ENCODE data around the gene VPS50.
"Not testable (repeated sequence)": the region's sequence is repeated elsewhere in the genome, so short reads cannot be mapped to it uniquely, and the experiment has no call there.

The VPS50 gene

GRCh38 chr7:93239824-93240223, 7.7 kb downstream of the VPS50 start:
- DNase-seq: no peak

GRCh38 chr7:93242106-93242505, 9.9 kb downstream of the VPS50 start:
- DNase-seq: no peak

- DNase-seq: peak in 1 of 56 donors; percentile 28
Measured at GRCh38 chr7:93245525-93246432, 13.6 kb downstream of the VPS50 start.

DNA sequence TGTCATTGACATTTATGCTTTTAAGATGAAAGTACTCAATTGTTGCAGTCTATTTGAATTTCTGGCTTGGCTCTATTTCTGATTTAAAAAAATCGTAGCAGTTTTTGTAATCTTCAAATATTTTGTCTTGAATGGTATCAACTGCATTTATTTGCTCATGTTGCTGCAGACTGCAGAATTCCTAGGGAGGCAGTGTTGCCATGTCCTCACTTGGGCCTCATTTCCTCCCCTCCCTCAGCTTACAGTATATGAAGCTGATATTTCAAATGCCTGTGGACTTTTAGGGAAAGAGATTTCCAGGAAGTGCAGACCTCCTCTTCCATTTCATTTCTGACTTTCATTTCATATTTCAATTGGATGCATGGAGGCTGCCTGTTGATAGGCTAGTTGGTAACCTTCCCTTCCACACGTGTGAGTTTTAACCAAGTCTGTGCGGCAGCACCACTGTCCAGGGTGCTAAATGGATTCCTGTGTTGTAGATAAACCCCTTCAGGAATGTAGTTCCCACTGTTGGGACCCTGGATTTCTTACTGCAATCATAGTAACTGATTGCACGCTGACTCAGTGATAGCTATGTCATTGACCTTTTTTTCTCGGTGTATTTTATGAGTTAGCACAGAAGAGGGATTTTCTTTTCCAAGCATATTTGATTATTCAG, 17.5 kb downstream of the VPS50 start:
- DNase-seq: no peak

DNA sequence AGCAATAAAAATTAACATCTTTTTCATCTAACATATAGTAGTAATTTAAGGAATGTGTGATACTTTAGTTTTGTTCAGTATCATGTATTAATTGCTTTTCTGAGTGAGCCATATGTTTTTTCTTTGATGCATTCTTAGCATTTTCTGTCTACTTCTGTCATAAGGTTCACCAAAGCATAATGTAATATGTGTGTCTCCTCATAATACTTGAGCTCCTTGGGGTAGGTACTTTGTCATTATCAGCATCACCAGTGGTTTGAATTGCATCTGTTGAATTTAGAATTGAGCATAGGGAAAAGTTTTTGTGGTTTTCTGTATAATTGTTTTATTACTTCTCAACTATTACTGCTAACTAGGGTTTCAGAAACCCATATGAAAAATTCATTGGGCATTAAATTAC, 26.5 kb downstream of the VPS50 start:
- no peak for DNase-seq

DNA sequence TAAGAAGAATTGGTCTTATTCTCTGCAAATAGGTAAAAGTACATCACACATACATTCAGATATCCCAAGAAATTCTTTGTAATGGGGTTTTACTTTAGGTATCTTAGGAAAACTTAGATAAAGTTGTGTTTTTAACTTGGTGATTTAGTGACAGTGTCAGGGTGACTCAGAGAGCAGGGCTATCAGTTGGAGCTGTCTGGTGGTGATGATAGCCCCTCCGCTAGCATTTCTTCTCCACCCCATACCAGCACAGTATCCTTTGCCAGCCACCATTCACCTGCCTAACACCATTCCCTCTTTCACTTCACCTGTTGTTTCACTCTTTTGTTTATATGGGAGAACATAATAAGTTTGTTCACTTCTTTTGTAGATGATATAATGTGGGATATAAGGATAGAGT, 30.4 kb downstream of the VPS50 start:
- no peak for DNase-seq

- DNase-seq: no peak
Measured at GRCh38 chr7:93265220-93265619, 33.1 kb downstream of the VPS50 start.

DNA sequence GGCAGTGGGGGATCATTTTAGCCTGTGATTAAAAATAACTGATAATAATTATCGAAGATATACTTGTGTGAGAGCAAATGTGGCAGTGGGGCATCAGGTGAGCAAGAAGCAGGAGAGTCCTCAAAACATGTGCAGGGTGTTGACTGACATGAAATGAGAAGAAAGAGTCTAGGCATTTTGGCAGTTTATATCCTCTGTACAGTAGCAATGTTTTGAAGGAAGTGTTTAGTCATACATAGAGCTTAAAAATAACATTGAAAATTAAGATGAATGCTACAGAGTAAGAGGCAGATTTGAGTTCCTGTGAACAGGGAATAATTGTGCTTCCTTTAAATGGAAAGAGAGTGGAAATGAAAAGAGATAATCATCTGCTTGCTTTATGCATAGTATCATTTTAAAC, 47.4 kb downstream of the VPS50 start:
- no peak for DNase-seq

GRCh38 chr7:93284908-93285307, 52.7 kb downstream of the VPS50 start:
- no peak for DNase-seq

- no peak for DNase-seq
Measured at GRCh38 chr7:93293229-93293628, 61.1 kb downstream of the VPS50 start.

DNA sequence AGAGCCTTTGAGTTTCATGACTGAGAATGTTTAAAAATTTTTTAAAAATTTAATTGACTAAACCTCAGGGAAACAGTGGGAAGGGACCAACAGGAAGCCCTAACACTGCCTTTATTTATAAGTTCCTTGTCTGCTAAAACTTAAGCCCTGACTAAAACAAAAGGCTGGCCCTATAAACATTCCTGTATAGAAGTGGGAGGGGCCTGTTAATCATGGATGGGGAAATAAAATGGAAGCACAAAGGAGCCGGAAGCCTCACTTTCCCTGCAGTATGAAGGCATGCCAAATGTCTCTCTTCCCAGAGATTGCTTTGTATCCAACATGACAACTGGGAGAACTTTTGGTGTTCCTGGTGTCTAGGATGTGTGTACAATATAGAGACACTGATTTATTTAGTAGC, 66.0 kb downstream of the VPS50 start:
- DNase-seq: no peak

DNA sequence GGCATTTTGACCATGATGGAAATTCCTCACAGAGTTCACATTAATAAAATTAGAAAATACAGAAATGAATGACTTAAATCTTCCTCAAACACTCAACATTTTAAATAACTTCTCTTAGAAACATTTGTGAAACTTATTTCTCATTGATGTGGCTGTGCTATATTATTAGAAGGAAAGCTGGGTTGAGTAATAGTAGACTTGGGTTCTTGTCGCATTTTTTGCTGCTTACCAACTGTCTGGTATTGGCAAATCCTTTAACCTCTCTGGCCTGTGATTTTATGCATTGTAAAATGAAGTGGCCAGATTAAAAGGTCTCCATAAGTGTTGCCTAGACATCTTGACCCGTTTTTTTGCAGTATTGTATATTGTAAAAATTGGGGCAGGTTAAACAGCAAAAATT, 66.5 kb downstream of the VPS50 start:
- no peak for DNase-seq

DNA sequence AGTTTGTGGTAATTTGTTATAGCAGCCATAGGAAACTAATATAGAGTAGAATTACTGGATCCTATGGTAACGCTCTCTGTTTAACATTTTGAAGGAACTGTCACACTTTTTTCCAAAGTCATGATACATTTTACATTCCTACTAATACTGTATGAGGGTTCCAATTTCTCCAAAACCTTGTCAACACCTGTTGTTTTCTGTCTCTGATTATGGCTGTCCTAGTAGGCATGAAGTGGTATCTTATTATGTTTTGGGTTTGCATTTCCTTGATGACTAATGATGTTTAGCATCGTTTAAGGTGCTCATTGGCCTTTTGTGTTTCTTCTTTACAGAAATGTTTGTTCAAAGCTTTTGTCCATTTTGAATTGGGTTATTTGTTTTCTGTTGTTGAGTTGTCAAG, 69.6 kb downstream of the VPS50 start:
- no peak for DNase-seq

- no peak for DNase-seq
Measured at GRCh38 chr7:93307131-93307660, 75.0 kb downstream of the VPS50 start.

DNA sequence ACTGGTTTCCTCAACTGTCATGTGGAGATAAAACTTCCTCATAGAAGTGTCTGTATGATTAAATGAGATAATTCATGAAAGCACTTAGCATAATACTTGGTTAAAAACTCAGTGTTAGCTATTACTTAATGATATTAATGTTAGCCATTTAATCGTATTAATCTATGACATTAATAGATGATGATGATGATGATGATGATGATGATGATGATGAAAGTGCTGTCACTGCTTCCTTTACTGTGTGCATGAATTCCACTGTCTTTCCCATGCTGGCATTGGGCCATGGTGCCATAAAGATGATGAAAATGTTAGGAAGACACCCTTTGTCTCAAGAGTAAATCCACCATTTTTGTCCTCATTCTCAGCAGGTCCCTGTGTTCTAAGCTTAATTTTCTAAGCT, 75.8 kb downstream of the VPS50 start:
- DNase-seq: no peak

DNA sequence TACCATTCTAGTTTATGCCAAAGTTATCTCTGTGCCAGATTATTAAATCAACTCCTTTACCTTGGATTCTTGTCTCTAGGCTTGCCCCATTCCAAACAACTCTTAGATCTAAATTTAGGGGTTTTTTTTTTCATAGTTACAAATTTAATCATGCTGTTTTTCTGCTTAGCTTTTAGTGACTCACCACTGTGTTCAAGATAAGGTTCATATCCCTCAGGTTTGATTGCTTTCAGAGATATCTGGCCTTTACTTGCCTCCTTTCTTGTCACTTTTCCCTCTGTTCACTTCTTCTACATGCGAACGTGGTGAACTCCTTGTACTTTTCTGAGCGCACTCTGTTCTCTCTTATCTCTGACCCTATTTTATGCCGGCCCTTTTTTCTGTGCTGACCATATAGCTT, 78.2 kb downstream of the VPS50 start:
- DNase-seq: no peak

- DNase-seq: no peak
Measured at GRCh38 chr7:93314449-93314848, 82.3 kb downstream of the VPS50 start.

DNA sequence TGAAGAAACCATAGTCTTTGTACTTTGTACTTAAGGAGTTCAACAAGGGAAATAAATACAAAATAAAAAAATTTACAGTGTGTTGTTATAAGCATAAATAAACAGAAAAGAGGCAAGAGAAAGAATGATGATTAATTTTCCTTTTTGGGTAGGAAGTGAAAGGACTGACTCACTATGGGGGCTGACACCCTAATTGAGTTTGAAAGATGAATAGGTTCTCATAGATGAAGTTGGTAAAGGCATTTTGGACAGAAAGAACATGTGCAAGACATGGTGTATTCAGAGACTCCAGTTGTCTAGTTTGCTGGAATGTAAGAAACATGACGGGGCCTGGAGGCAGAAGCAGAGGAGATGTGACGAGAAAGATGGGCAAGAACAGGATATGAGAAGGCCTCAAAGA, 83.7 kb downstream of the VPS50 start:
- DNase-seq: no peak

- DNase-seq: no peak
Measured at GRCh38 chr7:93316730-93317129, 84.6 kb downstream of the VPS50 start.

DNA sequence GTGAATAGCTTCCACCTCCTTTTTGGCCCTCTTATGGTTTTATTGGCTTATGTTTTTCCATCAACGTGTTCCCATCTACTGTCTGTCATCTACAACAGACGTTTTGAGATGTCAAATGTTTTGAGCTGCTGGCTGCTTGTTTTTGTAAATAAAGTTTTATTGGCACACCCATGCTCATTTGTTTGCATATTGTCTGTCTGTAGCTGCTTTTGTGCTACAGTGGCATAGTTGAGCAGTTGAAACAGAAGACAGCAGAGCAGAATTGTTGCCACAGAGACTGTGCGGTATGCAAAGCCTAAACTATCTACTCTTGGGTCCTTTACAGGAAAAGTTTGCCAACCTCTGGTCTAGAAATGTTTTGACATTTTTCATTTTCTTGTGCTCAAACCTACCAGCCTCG, 88.7 kb downstream of the VPS50 start:
- no peak for DNase-seq

- not testable (repeated sequence) for DNase-seq
Measured at GRCh38 chr7:93326291-93326690, 94.1 kb downstream of the VPS50 start.

DNA sequence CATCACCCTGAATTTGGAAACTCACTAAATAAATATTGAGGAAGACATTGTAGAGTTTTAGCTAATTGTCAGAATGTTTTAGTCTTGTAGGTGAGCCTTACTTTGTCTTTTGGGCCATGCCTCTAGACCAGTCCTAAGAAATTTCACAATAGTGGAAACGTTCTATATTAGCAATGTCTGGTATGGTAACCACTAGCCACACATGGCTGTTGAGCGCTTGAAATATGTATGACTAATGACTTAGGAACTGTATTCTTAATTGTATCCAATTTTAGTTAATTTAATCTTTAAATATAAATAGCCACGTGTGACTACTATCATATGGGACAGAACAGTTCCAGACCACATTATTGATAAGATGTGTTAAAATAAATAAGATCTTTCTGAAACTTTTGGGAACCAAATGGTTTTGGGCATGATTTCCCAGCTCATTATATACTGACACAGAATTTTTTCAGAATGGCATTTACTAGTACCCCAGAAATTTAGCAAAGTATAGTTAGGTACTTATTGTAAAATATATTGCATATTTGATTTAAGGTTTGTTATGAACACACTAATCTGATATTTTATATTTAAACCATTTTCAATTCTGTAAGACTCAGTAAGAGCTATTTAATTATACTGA, 95.0 kb downstream of the VPS50 start:
- no peak for DNase-seq
